ENCODE results near the gene NRDC. TPM values are rescaled to one million over a fixed set of nuclear protein-coding genes. Genes with fewer than 3 reads are reported as not detected.

Gene NRDC, protein sequence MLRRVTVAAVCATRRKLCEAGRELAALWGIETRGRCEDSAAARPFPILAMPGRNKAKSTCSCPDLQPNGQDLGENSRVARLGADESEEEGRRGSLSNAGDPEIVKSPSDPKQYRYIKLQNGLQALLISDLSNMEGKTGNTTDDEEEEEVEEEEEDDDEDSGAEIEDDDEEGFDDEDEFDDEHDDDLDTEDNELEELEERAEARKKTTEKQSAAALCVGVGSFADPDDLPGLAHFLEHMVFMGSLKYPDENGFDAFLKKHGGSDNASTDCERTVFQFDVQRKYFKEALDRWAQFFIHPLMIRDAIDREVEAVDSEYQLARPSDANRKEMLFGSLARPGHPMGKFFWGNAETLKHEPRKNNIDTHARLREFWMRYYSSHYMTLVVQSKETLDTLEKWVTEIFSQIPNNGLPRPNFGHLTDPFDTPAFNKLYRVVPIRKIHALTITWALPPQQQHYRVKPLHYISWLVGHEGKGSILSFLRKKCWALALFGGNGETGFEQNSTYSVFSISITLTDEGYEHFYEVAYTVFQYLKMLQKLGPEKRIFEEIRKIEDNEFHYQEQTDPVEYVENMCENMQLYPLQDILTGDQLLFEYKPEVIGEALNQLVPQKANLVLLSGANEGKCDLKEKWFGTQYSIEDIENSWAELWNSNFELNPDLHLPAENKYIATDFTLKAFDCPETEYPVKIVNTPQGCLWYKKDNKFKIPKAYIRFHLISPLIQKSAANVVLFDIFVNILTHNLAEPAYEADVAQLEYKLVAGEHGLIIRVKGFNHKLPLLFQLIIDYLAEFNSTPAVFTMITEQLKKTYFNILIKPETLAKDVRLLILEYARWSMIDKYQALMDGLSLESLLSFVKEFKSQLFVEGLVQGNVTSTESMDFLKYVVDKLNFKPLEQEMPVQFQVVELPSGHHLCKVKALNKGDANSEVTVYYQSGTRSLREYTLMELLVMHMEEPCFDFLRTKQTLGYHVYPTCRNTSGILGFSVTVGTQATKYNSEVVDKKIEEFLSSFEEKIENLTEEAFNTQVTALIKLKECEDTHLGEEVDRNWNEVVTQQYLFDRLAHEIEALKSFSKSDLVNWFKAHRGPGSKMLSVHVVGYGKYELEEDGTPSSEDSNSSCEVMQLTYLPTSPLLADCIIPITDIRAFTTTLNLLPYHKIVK
- total RNA-seq, result 121 to 146 TPM (median 122 TPM) in 3 replicates
- long read RNA-seq, transcript NRDC-202 (33 exons, 3,895 nt), result minor isoform, 12 of 206 reads
- long read RNA-seq, transcript NRDC-201 (31 exons, 3,691 nt), result major isoform, 136 of 206 reads
- long read RNA-seq, partial matches to known transcripts, result 13 of 206 reads
- long read RNA-seq, other reads (novel, unspliced or antisense), result 44 of 206 reads

DNA sequence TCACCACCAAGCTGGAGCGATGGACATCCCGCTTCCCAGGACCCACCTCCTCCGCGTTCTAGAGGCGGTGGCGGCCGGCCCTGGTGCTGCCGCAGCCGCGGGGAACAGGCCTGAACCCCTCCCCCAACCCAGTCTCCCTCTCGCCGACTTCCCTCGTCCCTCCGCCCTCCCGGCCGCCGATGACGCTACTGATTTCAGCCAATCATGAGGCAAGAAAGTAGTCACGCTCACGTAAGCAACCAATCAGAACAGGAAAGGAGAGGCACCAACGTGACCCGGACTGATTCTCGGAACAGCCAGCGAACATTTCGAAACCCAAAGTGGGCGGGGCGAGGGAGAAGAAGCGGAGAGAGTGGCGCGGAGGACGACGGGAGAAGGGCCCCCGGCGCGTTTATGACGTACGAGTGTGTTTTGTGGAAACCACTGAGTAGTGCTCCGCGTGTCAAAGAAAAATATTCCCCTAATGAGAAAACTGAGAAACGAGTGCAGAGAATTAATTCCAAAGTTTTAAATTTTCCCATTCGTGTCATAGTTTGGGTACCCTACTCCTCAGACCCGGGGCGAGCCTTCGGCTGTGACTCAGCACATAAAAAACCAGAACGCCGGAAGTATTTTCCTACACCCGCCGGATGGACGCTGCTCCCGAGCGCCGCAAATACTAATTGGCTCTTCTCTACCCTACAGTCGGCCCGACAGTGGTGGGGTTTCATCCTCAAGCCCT is at the start of gene NRDC:
Gene NRDC (minus strand): TSS at position 112 of the 721 bp plus-strand sequence. CDS start 112 bp downstream, outside the sequence.
- H3K27me3 Mint-ChIP-seq (ENCODE audit: low read depth), result no peaks in the 10 kb centered on the region

DNA sequence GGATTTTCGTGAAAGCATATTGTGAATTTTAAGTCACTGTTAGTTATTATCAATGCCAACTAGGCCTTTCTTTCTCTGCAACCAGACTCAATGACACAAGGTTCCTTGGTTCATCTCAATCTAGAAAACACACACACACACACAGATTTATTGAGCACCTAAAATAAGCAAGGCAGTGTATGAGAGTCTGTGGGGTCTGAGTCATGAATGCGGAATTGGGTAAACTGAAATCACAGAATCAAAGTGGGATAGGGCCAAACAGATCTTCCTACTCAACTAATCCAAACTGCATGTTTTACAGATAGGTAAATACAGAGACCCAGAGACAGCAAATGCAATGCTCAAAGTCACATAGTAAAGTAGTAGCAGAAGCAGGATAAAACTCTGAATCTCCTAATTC is 48.5 kb upstream of the NRDC start:
- H3K4me1 Mint-ChIP-seq (ENCODE audit: low read depth), result peaks cover 3% of the 10 kb centered on the region
- no peak overlapping the region for H3K27ac Mint-ChIP-seq (ENCODE audit: unreplicated experiment)
- DNase-seq (ENCODE audit: low spot score), result no peak
- H3K27me3 Mint-ChIP-seq (ENCODE audit: low read depth), result no peaks in the 10 kb centered on the region
- H3K4me3 Mint-ChIP-seq (ENCODE audit: unreplicated experiment), result no peak overlapping the region
- TF ChIP-seq, protein P1, sequence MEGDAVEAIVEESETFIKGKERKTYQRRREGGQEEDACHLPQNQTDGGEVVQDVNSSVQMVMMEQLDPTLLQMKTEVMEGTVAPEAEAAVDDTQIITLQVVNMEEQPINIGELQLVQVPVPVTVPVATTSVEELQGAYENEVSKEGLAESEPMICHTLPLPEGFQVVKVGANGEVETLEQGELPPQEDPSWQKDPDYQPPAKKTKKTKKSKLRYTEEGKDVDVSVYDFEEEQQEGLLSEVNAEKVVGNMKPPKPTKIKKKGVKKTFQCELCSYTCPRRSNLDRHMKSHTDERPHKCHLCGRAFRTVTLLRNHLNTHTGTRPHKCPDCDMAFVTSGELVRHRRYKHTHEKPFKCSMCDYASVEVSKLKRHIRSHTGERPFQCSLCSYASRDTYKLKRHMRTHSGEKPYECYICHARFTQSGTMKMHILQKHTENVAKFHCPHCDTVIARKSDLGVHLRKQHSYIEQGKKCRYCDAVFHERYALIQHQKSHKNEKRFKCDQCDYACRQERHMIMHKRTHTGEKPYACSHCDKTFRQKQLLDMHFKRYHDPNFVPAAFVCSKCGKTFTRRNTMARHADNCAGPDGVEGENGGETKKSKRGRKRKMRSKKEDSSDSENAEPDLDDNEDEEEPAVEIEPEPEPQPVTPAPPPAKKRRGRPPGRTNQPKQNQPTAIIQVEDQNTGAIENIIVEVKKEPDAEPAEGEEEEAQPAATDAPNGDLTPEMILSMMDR (IDR thresholded peaks at IDR 0.05), result no peak
- no peaks in the 10 kb centered on the region for H3K9me3 Mint-ChIP-seq (ENCODE audit: low read depth)
- peaks cover 4% of the 10 kb centered on the region for H3K36me3 Mint-ChIP-seq (ENCODE audit: low read depth)

More for the DNA sequence above, at the start of gene NRDC:
- H3K4me1 Mint-ChIP-seq (ENCODE audit: low read depth), result peaks cover 19% of the 10 kb centered on the region
- no peaks in the 10 kb centered on the region for H3K36me3 Mint-ChIP-seq (ENCODE audit: low read depth)
- no peak within 1 kb of the TSS for H3K27ac Mint-ChIP-seq (ENCODE audit: unreplicated experiment)
- peak; percentile 100 for DNase-seq (ENCODE audit: low spot score)
- TF ChIP-seq, protein P1 (IDR thresholded peaks at IDR 0.05), result no peak
- H3K4me3 Mint-ChIP-seq (ENCODE audit: unreplicated experiment), result no peak within 1 kb of the TSS
- H3K9me3 Mint-ChIP-seq (ENCODE audit: low read depth), result no peaks in the 10 kb centered on the region

DNA sequence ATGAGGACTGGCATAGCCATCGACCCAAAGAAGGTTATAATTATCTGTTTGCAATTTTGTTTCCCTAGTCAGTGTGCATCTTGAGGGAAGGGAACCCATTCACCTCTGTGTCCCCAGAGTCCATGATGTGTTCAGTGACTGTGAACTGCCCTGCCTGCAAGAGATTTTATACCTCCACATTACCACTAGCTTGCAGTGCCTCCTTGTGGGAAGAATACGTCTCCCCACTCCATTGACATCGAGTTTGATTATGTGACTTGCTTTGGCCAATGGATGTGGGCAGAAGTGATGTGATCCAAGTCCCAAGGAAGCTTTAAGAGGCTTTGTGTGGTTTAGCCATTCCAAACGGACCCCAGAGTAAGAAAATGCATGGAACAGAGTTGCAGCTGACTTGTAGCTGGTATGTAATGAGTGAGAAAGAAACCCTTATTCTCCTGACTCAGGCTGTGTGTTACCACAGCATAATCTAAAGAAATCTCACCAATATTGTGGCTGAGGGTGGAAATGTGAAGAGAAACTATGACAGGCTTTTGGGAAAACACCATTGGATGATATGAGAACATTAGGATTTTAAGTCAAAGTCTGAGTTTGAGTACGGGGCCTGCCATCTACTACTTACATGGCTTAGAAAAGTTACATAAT is 47.8 kb upstream of the NRDC start:
- H3K4me3 Mint-ChIP-seq (ENCODE audit: unreplicated experiment), result no peak overlapping the region
- DNase-seq (ENCODE audit: low spot score), result no peak

DNA sequence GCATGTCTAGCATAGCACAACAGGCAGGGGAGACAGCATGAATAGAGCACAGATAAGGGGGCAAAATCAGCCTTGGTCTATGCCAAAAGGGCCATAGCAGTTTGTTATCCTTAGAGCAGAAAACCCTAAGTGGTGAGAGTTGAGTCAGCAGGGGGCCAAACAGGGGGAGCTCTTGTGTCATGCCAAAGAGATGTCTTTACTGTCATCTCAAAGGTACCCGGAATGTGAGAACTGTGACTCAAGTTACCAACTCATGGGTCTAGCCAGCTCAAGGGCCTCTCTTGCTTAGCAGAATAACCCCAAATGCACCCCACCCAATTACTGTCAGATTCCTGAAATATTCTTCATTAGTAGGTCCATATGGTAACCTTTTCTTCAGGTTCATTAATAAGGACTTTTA is 45.9 kb upstream of the NRDC start:
- no peak for DNase-seq (ENCODE audit: low spot score)
- Mint-ChIP-seq H3K27me3 (ENCODE audit: low read depth) (no peaks in the 10 kb centered on the region), H3K4me1 (ENCODE audit: low read depth) (peaks cover 3% of the 10 kb centered on the region), H3K4me3 (ENCODE audit: unreplicated experiment) (no peak overlapping the region), H3K9me3 (ENCODE audit: low read depth) (no peaks in the 10 kb centered on the region), H3K36me3 (ENCODE audit: low read depth) (no peaks in the 10 kb centered on the region), H3K27ac (ENCODE audit: unreplicated experiment) (no peak overlapping the region)
- TF ChIP-seq, protein P1 (IDR thresholded peaks at IDR 0.05), result no peak

More for the DNA sequence above, 47.8 kb upstream of the NRDC start:
- TF ChIP-seq, protein P1 (IDR thresholded peaks at IDR 0.05), result peak; percentile 71
- Mint-ChIP-seq H3K27ac (ENCODE audit: unreplicated experiment) (no peak overlapping the region), H3K4me1 (ENCODE audit: low read depth) (peaks cover 3% of the 10 kb centered on the region), H3K9me3 (ENCODE audit: low read depth) (no peaks in the 10 kb centered on the region), H3K36me3 (ENCODE audit: low read depth) (no peaks in the 10 kb centered on the region), H3K27me3 (ENCODE audit: low read depth) (no peaks in the 10 kb centered on the region)

Measured in chondrocyte (in vitro differentiated cells).